Gastroesophageal sphincter (tissue), 3 donors: ENCODE measurements around the gene TMEM209.
"Not testable (repeated sequence)": the region's sequence is repeated elsewhere in the genome, so short reads cannot be mapped to it uniquely, and the experiment has no call there.

Source experiments
- CTCF ChIP-seq, 4 experiments: fragments of 200-600 bp in 2 of 4; fragments of 450-650 bp in 2 of 4; sonication (generic) in 1 of 4; IDR thresholded peaks; one replicate each; pipeline ENCODE4 v1.5.1; 2017 to 2019; ENCODE audit warnings: antibody characterized with exemption in 4 of 4, mild to moderate bottlenecking in 2 of 4, moderate library complexity in 2 of 4
- EP300 ChIP-seq: sonication (generic); formaldehyde crosslinking; IDR thresholded peaks from one replicate; pipeline ENCODE4 v1.6.1; 2017; ENCODE audit warnings: antibody characterized with exemption, mild to moderate bottlenecking
- POLR2A ChIP-seq, 2 donors: fragments of 450-650 bp; IDR thresholded peaks; one replicate each; pipeline ENCODE4 v1.6.1; 2017; ENCODE audit warnings: antibody characterized with exemption in 2 of 2, mild to moderate bottlenecking in 2 of 2, moderate library complexity in 1 of 2
- POLR2AphosphoS5 ChIP-seq: sonication (generic); formaldehyde crosslinking; IDR thresholded peaks from one replicate; pipeline ENCODE4 v1.6.1; 2017; ENCODE audit warnings: antibody characterized with exemption

- not testable (repeated sequence) for TF ChIP-seq POLR2AphosphoS5; POLR2A (IDR thresholded peaks at IDR 0.05); CTCF (IDR thresholded peaks at IDR 0.05); EP300
Observed at GRCh38 chr7:130248842-130249241, 43.6 kb upstream of the TMEM209 start.
